Dermis microvascular lymphatic vessel endothelial cell (primary cell): ENCODE measurements around the gene ATP8B4. TPM values are rescaled to one million over a fixed set of nuclear protein-coding genes. Genes with fewer than 3 reads are reported as not detected.

ENCODE experiments used
- DNase-seq, 2 donors: peaks; one replicate each; pipeline versions ENCODE4 v3.0.0 to v3.0.0-alpha.2; 2010; ENCODE audit warnings: low read depth in 2 of 2
- total RNA-seq: library from RNA; depleted of rRNA; stranded (reverse); fragments of >200 nt; gene quantifications from 2 replicates; pipeline ENCODE4 v1.2.1, GENCODE V29; 2014

The ATP8B4 gene
- total RNA-seq, 1 donor from 2014 or later, result 0.39 TPM

DNA sequence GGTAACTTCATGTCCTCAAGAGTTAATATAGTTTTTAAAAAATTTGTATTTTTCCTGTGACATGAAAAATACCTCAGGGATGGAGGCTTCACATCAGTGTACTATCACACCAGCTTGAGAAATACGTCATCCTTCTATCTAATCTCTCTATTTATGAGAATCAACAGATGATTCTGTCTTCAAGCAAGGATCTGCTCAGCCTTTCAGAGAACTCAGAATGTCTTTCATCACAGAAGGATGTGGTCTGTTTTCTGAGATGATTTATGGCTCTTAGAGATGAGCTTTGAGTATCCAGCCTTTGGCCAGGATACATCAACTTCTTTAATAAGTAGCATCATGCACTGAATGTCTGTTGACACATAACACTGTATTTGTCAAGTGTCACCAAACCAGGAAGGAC lies 304.3 kb downstream of the ATP8B4 start:
- DNase-seq, result no peak

DNA sequence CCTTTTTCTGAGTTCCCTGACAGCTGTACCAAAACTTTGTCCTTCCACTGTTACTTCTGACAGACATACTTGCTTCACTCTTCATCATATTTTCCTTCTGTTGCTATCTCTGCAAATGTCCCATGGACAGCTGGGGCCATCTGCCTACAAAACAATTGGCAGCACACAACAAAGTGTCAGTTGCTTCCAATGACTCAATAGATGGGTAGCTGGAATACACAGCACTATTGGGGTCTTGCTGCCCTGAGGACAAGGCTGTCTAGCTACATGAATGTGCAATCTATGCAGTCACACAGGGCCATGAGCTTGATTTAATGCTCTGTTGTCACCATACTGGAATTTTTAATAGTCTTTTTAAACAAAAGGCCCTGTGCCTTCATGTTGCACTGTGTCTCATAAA lies 305.4 kb downstream of the ATP8B4 start:
- no peak for DNase-seq

DNA sequence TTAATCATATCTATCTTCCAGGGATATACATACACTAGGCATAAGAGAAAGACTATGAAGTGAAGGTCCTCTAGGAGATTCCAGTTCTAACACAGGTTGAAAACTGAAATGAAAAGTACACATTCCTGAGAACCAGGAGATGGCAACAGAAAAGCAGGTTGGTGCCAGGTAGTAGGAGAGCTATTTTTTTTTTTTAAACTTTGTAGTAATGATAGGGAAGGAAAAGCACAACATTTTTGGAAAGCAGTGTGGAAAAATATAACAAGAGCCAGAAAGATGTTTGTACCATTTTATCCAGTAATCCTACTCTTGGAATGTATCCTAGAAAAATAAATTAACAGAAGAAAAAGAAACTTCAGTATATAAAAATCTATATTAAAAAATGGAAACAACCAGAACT lies 308.3 kb downstream of the ATP8B4 start:
- DNase-seq, result no peak

DNA sequence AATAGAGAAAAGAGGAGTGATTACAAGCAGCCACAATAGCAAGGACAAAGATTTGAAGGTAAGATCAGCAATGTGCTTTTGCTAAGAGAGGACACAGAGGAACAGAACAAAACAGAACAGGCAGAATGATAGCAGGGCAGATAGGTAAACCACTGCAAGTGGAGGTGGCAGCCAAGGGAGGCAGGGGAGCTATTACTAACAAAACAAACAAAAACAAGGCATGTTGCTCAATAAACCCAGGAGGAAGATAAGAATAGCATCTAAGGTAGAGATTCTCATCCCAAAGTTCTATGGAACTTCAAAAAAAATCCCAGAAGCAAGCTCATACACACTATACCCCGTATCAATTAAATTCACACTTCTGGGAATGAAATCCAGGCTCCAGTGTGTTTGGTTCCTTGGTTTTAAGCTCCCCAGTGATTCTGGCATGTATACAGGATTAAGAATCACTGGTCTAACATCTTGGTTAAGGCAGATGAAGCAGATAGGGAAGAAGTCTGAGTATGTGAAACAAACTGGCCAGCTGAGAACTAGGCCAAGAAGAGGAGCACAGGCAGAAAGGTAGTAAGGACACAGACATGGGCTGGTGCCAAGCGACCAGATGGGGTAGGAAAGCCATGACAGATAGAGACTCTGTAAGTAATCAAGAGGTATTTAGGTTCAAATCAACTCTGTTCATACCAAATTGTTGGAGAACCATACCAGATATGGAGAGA lies 309.0 kb downstream of the ATP8B4 start:
- DNase-seq, result no peak

DNA sequence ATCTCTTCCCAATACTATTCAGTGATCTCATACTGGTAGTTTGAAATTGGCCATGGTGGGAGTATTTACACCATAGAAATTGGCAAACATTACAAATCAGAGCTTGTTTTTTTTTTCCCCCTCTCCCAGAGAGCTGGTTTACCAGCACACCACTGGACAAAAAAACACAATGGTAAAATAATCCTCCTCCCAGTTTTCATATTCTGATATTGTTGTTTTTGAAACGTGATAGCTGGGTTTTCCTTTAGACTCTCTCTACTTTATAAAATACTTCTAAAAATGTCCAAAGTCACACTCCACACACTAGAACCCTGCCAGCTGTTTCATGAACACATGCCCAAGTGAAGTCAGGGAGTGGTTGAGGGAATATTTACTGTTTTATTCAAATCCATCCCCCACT lies 310.7 kb downstream of the ATP8B4 start:
- no peak for DNase-seq

Other genes with a start within 250 kb of the ATP8B4 start
- gene SLC27A2, start 63.0 kb upstream of the ATP8B4 start, total RNA-seq, result 3.6 and 3.7 TPM in 2 replicates
- gene HDC, start 146.5 kb upstream of the ATP8B4 start, total RNA-seq, result not detected in 2 replicates
- gene GABPB1, start 236.0 kb upstream of the ATP8B4 start, total RNA-seq, result 70.5 and 80.3 TPM in 2 replicates